ENCODE data around the gene ADAM23. TPM values are rescaled to one million over a fixed set of nuclear protein-coding genes. Genes with fewer than 3 reads are reported as not detected.
A peak's percentile ranks its signal among the peaks of the same experiment; 100 is the strongest.

Gene ADAM23
- total RNA-seq, 1 donor from 2014 or later = 68.8 TPM

DNA sequence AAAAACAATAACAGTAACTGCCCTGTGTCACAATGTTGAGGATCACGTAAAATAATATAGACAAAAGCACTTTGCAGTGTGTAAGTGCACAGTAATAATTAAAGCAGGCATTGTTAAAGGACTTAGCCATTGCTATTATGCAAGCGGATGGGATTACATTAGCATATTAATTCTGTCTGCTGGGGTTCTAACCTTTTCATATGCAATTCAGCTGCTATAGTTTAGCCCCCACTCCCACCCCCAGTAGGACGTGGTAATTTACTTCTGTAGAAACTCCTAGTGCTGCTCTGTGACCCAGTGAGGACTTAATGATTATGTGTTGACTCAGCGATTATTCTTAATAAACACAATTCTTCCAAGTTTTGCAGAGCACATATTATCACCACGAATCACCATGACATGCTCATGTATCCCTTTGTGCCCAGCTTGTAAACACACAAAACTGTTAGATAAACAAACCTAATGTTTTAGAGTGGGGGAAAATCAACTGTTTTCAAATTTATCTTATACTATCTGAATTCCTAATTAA, 5.1 kb upstream of the ADAM23 start:
- intact Hi-C loops (cut with micrococcal nuclease) = no loop called here
- no peak for DNase-seq

GRCh38 chr2:206442474-206442832, 879 bp upstream of the ADAM23 start:
- no peak for ATAC-seq
- intact Hi-C loops (cut with micrococcal nuclease) = no loop called here
- DNase-seq = no peak

More for the DNA sequence above, 5.1 kb upstream of the ADAM23 start:
- ATAC-seq = no peak

DNA sequence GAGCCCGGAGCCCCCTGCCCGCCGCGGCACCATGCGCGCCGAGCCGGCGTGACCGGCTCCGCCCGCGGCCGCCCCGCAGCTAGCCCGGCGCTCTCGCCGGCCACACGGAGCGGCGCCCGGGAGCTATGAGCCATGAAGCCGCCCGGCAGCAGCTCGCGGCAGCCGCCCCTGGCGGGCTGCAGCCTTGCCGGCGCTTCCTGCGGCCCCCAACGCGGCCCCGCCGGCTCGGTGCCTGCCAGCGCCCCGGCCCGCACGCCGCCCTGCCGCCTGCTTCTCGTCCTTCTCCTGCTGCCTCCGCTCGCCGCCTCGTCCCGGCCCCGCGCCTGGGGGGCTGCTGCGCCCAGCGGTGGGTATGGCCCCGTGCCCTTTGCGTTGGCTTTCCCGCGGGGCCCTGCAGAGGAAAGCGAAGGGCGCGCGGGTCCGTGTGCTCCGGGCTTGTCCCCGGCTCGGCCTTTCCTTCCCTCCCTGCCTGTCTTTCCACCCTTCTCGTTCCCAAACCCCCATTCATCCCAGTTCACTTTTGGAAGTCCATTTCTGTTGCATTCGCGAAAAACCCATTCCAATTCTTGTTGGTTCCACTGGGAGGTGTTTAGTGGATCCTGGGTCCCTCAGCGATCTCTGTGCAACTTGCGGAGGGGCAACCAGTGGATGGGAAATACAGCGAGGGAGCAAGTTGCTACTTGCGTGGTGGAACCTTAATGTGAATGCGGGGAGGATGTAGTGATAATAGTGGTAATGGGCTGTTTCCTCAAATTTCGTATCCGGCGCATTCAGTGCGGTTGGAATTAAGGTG, 599 bp downstream of the ADAM23 start:
- DNase-seq = no peak
- ATAC-seq = peak; percentile 63
- intact Hi-C loops (cut with micrococcal nuclease) = no loop called here

GRCh38 chr2:206445948-206446347, 2.6 kb downstream of the ADAM23 start:
- intact Hi-C loops (cut with micrococcal nuclease) = no loop called here
- DNase-seq (no peak), ATAC-seq (no peak)

GRCh38 chr2:206452242-206452641, 8.9 kb downstream of the ADAM23 start:
- ATAC-seq (peak; percentile 3), DNase-seq (no peak)
- intact Hi-C loops (cut with micrococcal nuclease) = no loop called here

GRCh38 chr2:206452750-206453149, 9.4 kb downstream of the ADAM23 start:
- intact Hi-C loops (cut with micrococcal nuclease) = no loop called here
- ATAC-seq (peak; percentile 97), DNase-seq (no peak)

- DNase-seq = no peak
- ATAC-seq = no peak
- intact Hi-C loops (cut with micrococcal nuclease) = no loop called here
These were observed 12.9 kb downstream of the ADAM23 start for GRCh38 chr2:206456078-206456754.

- intact Hi-C loops (cut with micrococcal nuclease) = no loop called here
These were observed 13.9 kb downstream of the ADAM23 start for GRCh38 chr2:206457188-206457634.

DNA sequence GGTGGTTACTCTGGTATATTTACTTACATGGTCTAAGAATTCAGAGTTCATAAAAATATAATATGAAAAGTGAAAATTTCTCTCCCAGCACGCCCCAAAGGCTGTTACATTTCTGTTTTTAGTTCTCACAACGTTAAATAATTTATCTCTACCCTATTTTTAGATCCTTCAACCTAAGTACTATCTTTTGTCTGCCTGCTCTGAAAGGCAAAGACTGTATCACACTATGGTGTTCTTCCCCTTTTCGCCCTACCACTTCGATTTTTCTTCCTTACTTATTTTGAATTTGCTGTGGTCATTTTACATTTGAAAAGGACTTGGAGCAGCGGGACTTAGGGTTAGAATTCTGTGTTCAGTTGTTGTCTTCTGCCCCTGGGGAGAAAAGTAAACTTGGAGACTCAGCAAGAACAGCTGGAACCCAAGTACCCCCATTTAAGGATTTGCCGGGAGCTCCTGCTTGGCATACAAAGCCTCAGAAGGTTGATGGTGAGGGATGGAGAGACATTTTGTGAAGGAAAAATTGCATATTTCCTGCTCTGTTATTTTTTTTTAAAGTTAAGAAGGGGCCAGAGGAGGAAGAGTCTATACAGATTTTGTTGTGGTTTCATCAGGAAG, 19.0 kb downstream of the ADAM23 start:
- ATAC-seq (peak; percentile 46), DNase-seq (no peak)
- intact Hi-C loops (cut with micrococcal nuclease) = no loop called here

More at GRCh38 chr2:206457188-206457634, 13.9 kb downstream of the ADAM23 start:
- no peak for ATAC-seq
- no peak for DNase-seq

DNA sequence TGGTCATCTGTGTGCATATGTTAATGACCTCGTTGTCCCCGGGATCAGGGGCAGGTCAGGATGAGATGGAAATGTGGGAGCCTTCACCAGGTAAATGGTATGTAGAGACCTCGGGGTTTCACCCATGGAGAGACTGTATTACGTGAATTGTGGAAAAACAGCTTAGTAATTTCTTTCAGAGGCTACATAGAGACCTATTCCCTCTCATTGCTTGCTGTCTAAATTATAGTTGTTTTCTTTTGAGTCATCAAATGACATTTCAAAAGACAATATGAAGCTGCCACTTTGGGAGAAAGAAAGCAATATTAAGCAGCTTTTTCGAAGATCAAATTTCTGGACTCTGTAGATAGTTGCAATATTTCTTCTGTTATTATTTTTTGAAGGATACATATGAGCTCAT, 20.4 kb downstream of the ADAM23 start:
- intact Hi-C loops (cut with micrococcal nuclease) = no loop called here
- DNase-seq (no peak), ATAC-seq (no peak)

- ATAC-seq (peak; percentile 85), DNase-seq (no peak)
- intact Hi-C loops (cut with micrococcal nuclease) = no loop called here
These were observed 21.3 kb downstream of the ADAM23 start for GRCh38 chr2:206464597-206464996.

DNA sequence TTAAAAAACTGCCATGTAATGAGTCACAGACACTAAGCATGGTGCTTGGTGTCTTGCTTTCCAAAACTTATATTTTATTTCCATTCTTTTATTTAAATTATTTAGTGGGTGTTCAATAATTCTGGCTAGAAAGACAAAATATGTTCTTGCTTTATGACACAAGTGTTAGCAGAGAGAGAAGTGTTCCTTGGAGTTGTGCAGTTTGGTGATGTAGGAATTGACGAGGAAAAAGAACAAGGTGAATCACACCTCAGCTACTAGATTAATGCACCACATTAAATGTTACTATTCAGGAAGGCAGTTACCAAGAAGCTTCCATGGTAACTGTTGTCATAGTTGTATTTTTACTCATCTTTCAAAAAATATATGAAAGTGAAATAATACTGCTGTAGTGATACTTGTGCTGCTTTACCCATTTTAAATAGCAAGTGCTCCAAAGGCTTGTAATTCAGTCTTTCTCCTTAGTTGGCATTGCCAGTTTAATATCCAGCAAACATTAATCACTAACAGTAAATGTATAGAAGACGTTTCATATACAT, 28.3 kb downstream of the ADAM23 start:
- no peak for DNase-seq
- intact Hi-C loops (cut with micrococcal nuclease) = no loop called here
- no peak for ATAC-seq

GRCh38 chr2:206472094-206472493, 28.8 kb downstream of the ADAM23 start:
- intact Hi-C loops (cut with micrococcal nuclease) = no loop called here
- DNase-seq (no peak), ATAC-seq (no peak)

GRCh38 chr2:206474099-206474498, 30.8 kb downstream of the ADAM23 start:
- intact Hi-C loops (cut with micrococcal nuclease) = no loop called here
- ATAC-seq = no peak
- DNase-seq = no peak

- intact Hi-C loops (cut with micrococcal nuclease) = no loop called here
- ATAC-seq (peak; percentile 57), DNase-seq (no peak)
These were observed 34.0 kb downstream of the ADAM23 start for GRCh38 chr2:206477296-206477695.

DNA sequence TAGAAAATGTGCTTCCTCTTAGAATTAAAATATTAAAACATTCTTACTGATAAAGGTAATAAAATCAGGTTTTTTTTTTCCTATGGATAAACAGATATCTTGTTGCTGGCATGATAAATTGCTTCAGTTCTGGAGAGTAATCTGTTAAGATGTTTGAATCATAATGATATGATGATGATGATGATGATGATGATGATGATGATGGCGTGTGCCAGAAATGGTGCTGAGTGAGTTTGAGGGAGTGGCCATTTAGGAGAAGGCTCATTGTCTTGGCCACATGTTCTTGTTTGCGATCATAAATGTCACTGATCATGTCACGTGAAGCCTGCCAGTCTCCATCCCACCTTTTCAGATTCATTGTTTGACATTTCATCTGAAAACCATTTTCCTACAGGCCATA, 35.0 kb downstream of the ADAM23 start:
- ATAC-seq (no peak), DNase-seq (no peak)
- intact Hi-C loops (cut with micrococcal nuclease) = no loop called here

DNA sequence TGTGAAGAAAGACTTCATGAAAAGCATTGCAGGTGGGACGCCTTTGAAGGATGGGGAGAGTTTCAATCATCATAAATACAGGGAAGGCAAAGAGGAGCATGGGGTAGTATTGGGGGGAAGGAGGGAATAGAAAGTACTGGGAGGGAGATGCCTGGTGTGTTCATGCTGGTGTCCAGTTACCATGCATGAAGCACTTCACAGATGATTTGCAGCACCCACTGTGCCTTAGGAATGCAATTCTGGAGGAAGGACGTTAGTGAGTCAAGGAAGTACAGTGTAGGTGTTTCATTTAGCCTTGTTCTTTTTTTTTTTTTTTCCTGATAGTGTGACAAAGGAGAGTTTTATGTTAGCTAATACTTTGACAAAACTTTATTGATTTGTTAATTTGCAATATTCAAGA, 36.8 kb downstream of the ADAM23 start:
- intact Hi-C loops (cut with micrococcal nuclease) = no loop called here
- DNase-seq = no peak
- ATAC-seq = no peak

DNA sequence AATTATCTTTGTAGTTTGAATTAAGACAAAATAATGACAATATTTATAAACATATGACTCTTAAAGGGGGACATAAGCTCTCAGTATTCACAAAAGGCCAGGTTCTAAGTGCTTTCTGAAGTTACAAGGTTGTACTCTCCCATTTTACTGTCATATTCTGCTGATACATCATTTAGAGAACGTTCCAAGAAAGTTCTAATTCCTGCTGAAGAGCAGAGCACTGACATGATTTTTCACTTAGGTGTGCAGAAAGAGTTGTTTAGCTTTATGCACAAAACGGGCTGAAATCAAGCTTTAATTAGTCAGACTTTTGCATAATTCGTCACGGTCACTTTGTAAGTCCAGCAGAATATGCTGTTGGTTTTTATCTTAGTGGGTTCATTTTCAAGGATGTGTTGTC, 37.3 kb downstream of the ADAM23 start:
- no peak for DNase-seq
- intact Hi-C loops (cut with micrococcal nuclease) = no loop called here

DNA sequence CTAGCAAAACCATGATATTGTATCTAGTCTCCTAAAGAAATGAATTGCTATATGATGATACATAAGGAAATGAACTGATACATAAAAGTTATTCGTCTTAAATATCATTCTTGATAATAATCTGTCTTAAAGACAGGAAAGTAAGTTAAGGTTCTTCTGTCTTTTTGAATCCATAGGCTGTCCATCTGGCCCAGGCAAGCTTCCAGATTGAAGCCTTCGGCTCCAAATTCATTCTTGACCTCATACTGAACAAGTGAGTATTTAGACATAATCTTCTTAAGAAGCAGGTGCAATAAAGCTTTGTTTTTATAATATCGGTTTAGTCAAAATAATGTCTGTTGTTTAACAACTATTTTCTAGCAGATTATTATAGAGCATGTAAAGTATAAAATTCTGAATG, 37.7 kb downstream of the ADAM23 start:
- DNase-seq (no peak), ATAC-seq (no peak)
- intact Hi-C loops (cut with micrococcal nuclease) = no loop called here

More for the DNA sequence above, 37.3 kb downstream of the ADAM23 start:
- no peak for ATAC-seq

DNA sequence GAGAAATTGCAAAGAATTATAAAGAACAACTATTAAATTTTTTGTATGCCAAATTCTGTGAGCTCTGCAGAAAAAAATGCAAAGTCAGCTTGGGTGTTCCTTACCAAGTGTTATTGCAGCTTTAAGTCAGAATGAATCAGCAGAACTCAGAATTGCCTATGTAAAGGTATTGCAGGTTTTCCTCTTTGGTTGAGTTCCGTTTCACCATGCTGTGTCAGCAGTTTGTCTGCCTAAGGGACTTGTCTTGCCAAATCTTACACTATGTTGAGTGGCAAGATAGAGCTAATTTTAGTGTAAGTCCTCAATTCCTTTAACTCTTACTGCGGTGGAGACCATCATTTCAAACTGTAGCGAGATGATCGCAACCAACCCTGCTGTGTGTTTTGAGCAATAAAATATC, 38.8 kb downstream of the ADAM23 start:
- peak; percentile 84 for ATAC-seq
- DNase-seq = no peak
- intact Hi-C loops (cut with micrococcal nuclease) = no loop called here

Measured in left ventricle myocardium superior (tissue), 1 donor.